Subcutaneous adipose tissue (tissue), 4 donors: ENCODE measurements around the gene LYPD5. TPM values are rescaled to one million over a fixed set of nuclear protein-coding genes. Genes with fewer than 3 reads are reported as not detected.

Experiments used
- total RNA-seq, 4 donors: library from RNA; depleted of rRNA; stranded (reverse); fragments of >200 nt; gene quantifications; one replicate each; pipeline ENCODE4 v1.1.0, GENCODE V29; 2016
- TF ChIP-seq, protein P1 (sequence below): fragments of 450-650 bp; IDR thresholded peaks from one replicate; pipeline ENCODE4 v1.5.1; 2016; ENCODE audit warnings: low read depth, mild to moderate bottlenecking, control low read depth, antibody characterized with exemption, moderate library complexity

LYPD5 gene
- total RNA-seq, 4 donors from 2014 or later: 0.22 to 0.94 (median 0.51) TPM; not detected in 1

DNA sequence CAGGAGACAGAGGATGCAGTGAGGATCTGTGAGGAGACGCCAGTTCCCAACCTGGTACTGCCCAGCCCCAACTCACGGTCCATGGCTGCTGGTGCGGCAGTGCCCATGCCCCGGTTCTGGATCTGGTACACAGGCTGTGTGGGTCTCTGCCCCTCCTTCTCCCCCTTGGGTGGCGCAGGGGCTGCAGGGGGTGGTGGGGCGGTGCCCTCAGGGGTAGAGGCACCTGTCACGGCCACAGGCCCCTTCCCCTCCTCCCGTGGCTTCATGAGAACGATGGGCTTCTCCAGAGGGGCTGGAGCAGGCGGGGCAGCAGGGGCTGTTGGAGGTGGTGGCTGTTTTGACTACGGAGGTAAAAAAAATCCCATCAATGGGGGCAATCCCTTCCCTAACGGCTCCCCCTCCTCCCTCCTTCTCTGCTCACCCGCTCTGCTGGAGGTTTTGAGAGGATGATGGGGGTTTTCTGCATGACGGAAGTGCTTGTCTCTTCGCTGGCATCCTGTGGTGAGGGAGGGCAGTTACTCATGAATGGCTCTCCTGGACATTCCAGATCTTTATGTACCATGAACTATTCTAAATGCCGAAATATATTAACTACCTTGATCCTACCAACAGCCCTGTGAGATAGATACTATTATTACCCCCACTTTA is 54.6 kb downstream of the LYPD5 start:
- TF ChIP-seq, protein P1, sequence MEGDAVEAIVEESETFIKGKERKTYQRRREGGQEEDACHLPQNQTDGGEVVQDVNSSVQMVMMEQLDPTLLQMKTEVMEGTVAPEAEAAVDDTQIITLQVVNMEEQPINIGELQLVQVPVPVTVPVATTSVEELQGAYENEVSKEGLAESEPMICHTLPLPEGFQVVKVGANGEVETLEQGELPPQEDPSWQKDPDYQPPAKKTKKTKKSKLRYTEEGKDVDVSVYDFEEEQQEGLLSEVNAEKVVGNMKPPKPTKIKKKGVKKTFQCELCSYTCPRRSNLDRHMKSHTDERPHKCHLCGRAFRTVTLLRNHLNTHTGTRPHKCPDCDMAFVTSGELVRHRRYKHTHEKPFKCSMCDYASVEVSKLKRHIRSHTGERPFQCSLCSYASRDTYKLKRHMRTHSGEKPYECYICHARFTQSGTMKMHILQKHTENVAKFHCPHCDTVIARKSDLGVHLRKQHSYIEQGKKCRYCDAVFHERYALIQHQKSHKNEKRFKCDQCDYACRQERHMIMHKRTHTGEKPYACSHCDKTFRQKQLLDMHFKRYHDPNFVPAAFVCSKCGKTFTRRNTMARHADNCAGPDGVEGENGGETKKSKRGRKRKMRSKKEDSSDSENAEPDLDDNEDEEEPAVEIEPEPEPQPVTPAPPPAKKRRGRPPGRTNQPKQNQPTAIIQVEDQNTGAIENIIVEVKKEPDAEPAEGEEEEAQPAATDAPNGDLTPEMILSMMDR: no peak

Other genes starting within 250 kb of the LYPD5 start
- gene XRCC1, start 226.9 kb downstream of the LYPD5 start, total RNA-seq: 10 to 100 TPM; 10.6 to 24.1 (median 19.2) TPM
- 10 to 100 TPM in 1 of 4 donors, 1 to 10 TPM in 3; 3.3 to 11.7 (median 6.0) TPM for gene PINLYP, start 226.6 kb downstream of the LYPD5 start, total RNA-seq
- 10 to 100 TPM in 3 of 4 donors, 1 to 10 TPM in 1; 8.5 to 16.0 (median 11.5) TPM for gene IRGQ, start 206.3 kb downstream of the LYPD5 start, total RNA-seq
- 10 to 100 TPM in 2 of 4 donors, 1 to 10 TPM in 2; 4.1 to 11.6 (median 9.4) TPM for gene ZNF576, start 205.9 kb downstream of the LYPD5 start, total RNA-seq
- gene SRRM5, start 190.4 kb downstream of the LYPD5 start, total RNA-seq: under 1 TPM in 3 of 4 donors, not detected in 1; 0.33 to 0.66 (median 0.34) TPM
- gene ZNF428, start 182.8 kb downstream of the LYPD5 start, total RNA-seq: 10 to 100 TPM; 11.1 to 27.1 (median 21.4) TPM
- 10 to 100 TPM in 1 of 4 donors, 1 to 10 TPM in 1, under 1 TPM in 2; 0.57 to 31.9 (median 0.92) TPM for gene CADM4, start 162.6 kb downstream of the LYPD5 start, total RNA-seq
- 100 to 1,000 TPM in 1 of 4 donors, 10 to 100 TPM in 3; 13.8 to 102 (median 21.5) TPM for gene PLAUR, start 132.3 kb downstream of the LYPD5 start, total RNA-seq
- gene IRGC, start 86.4 kb downstream of the LYPD5 start, total RNA-seq: not detected
- 10 to 100 TPM; 10.0 to 17.2 (median 12.7) TPM for gene SMG9, start 47.5 kb downstream of the LYPD5 start, total RNA-seq
- gene KCNN4, start 21.5 kb downstream of the LYPD5 start, total RNA-seq: 10 to 100 TPM in 1 of 4 donors, 1 to 10 TPM in 2, under 1 TPM in 1; 0.57 to 25.2 (median 3.6) TPM
- 10 to 100 TPM in 1 of 4 donors, 1 to 10 TPM in 3; 5.7 to 10.5 (median 8.1) TPM for gene ZNF283, start 24.9 kb upstream of the LYPD5 start, total RNA-seq
- 1 to 10 TPM in 3 of 4 donors, under 1 TPM in 1; 0.49 to 4.1 (median 1.5) TPM for gene ZNF404, start 81.5 kb upstream of the LYPD5 start, total RNA-seq
- 1 to 10 TPM; 5.9 to 8.7 (median 7.1) TPM for gene ZNF45, start 132.8 kb upstream of the LYPD5 start, total RNA-seq
- 1 to 10 TPM; 4.5 to 6.8 (median 5.6) TPM for gene ZNF221, start 148.8 kb upstream of the LYPD5 start, total RNA-seq
- gene ZNF155, start 181.7 kb upstream of the LYPD5 start, total RNA-seq: 10 to 100 TPM in 1 of 4 donors, 1 to 10 TPM in 3; 6.0 to 13.8 (median 9.1) TPM
- gene ZNF230, start 200.5 kb upstream of the LYPD5 start, total RNA-seq: 10 to 100 TPM in 1 of 4 donors, 1 to 10 TPM in 3; 1.9 to 11.0 (median 3.4) TPM
- 1 to 10 TPM; 2.2 to 3.2 (median 3.1) TPM for gene ZNF222, start 222.9 kb upstream of the LYPD5 start, total RNA-seq
- gene ZNF223, start 249.6 kb upstream of the LYPD5 start, total RNA-seq: 1 to 10 TPM; 2.9 to 5.9 (median 5.0) TPM